Right ventricle myocardium inferior (tissue), 1 donor: ENCODE results near the gene DCAF7. TPM values are rescaled to one million over a fixed set of nuclear protein-coding genes. Genes with fewer than 3 reads are reported as not detected.

Experiments used
- ATAC-seq: fragments of 200-7000 bp; cut with Tn5 transposase; one replicate; pipeline ENCODE4 v1.9.1; 2020; ENCODE audit warnings: mild to moderate bottlenecking, moderate library complexity
- DNase-seq: peaks from one replicate; pipeline ENCODE4 v3.0.0; 2021; ENCODE audit errors: missing footprints
- intact Hi-C: fragments of 100-400 bp; cut with DNase I; formaldehyde crosslinking; loops from one replicate; pipeline ENCODE4 v1.11.0; 2022
- long read RNA-seq: library from polyadenylated mRNA; unstranded; transcript quantifications from one replicate; pipeline ENCODE4 v2.0.0, GENCODE V29; 2021
- total RNA-seq: library from RNA; stranded (reverse); fragmentation: NEBNext Ultra II Directional; extraction: Animal tissue kit (Norgen Biotek cat#: 25700); gene quantifications from one replicate; pipeline ENCODE4 v1.2.1, GENCODE V29; 2021
- donor health status: DM: no; HTN: yes; CAD: no; lungs with severe emphysema.

The DCAF7 gene
- total RNA-seq: 36.8 TPM
- long read RNA-seq, full-length matches to known transcripts: 2 of 23 reads
- long read RNA-seq, partial matches to known transcripts: 1 of 23 reads
- long read RNA-seq, other reads (novel, unspliced or antisense): 20 of 23 reads

GRCh38 chr17:63549946-63550816 is at the start of gene DCAF7:
TSS of gene DCAF7 (plus strand) at chr17:63550477. CDS start at chr17:63550678, 201 bp downstream.
- ATAC-seq (peak; percentile 99), DNase-seq (peak; percentile 98)
- intact Hi-C loops: loop anchor here (5.0 kb wide), 2 partner anchors 52 to 118 kb away; partner anchors contain the start of gene TACO1

- no peak for DNase-seq
- intact Hi-C loops: no loop called here
- no peak for ATAC-seq
These were observed 49.5 kb upstream of the DCAF7 start for GRCh38 chr17:63500543-63501390.

GRCh38 chr17:63503341-63503705 is 47.0 kb upstream of the DCAF7 start:
- DNase-seq: no peak
- no peak for ATAC-seq
- intact Hi-C loops: no loop called here

- ATAC-seq (no peak), DNase-seq (no peak)
- intact Hi-C loops: no loop called here
These were observed 46.0 kb upstream of the DCAF7 start for GRCh38 chr17:63504261-63504660.

GRCh38 chr17:63505341-63505740 is 44.9 kb upstream of the DCAF7 start:
- DNase-seq: no peak
- no peak for ATAC-seq
- intact Hi-C loops: no loop called here

GRCh38 chr17:63506627-63507026 is 43.6 kb upstream of the DCAF7 start:
- intact Hi-C loops: no loop called here
- DNase-seq (no peak), ATAC-seq (no peak)

GRCh38 chr17:63511331-63511730 is 38.9 kb upstream of the DCAF7 start:
- intact Hi-C loops: no loop called here
- DNase-seq: no peak
- ATAC-seq: no peak

- DNase-seq (no peak), ATAC-seq (no peak)
- intact Hi-C loops: no loop called here
These were observed 37.9 kb upstream of the DCAF7 start for GRCh38 chr17:63512388-63512787.

- DNase-seq: no peak
- ATAC-seq: no peak
- intact Hi-C loops: no loop called here
These were observed 37.2 kb upstream of the DCAF7 start for GRCh38 chr17:63512896-63513644.

- intact Hi-C loops: no loop called here
- no peak for DNase-seq
- no peak for ATAC-seq
These were observed 35.8 kb upstream of the DCAF7 start for GRCh38 chr17:63514477-63514876.

- DNase-seq (no peak), ATAC-seq (no peak)
- intact Hi-C loops: no loop called here
These were observed 35.3 kb upstream of the DCAF7 start for GRCh38 chr17:63514974-63515373.

- no peak for ATAC-seq
- no peak for DNase-seq
- intact Hi-C loops: no loop called here
These were observed 34.9 kb upstream of the DCAF7 start for GRCh38 chr17:63515426-63515825.

GRCh38 chr17:63516910-63517824 is 33.1 kb upstream of the DCAF7 start:
- ATAC-seq: no peak
- intact Hi-C loops: no loop called here

GRCh38 chr17:63517825-63518534 is 32.3 kb upstream of the DCAF7 start:
- intact Hi-C loops: no loop called here
- no peak for DNase-seq
- no peak for ATAC-seq

More at GRCh38 chr17:63516910-63517824, 33.1 kb upstream of the DCAF7 start:
- no peak for DNase-seq

- intact Hi-C loops: no loop called here
- DNase-seq (no peak), ATAC-seq (no peak)
These were observed 31.0 kb upstream of the DCAF7 start for GRCh38 chr17:63519116-63519881.

GRCh38 chr17:63519972-63520882 is 30.1 kb upstream of the DCAF7 start:
- intact Hi-C loops: no loop called here
- ATAC-seq (no peak), DNase-seq (no peak)
